ENCODE results near the gene PLEKHJ1.
A peak's percentile ranks its signal among the peaks of the same experiment; 100 is the strongest.

The PLEKHJ1 gene

DNA sequence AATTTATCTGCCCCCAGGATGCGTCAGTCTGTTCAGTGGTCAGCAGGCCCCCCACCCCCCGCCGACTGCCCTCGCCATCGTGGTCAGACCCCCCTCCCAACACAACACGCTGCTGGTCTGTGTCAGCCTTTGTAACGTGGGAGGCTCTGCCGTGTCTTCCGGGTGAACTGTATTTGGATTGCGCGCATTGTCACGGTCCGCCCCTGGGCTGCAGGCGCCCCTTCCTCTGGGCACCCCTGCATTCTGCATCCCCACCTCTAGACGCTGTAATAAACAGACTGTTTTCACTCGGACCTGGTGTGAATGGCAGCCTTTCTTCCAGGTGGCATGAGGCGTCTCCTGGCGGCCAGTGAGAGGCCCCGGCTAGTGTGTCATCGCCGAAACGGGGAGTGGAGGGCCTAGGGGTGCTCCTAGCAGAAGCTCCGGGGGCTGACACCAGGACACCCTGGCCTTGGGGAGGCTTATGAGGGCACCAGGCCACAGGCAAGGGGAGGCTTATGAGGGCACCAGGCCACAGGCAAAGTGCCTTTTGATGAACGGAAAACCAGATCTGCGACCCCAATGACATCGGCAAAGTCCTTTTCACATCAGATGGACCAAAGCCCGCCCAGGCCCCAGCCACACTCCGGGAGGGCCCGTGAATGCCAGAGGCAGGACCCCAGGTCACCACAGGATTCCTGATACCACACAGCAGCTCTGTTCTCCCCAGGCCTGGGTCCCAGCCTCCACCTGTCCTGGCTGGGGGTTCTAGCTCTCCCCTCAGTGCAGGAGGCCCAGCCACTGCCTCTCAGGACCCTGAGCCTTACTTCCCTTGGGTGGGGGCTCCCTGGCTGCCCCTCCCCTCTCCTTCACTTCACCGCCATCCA is 3.6 kb downstream of the PLEKHJ1 start:
- no peak for DNase-seq (ENCODE audit: low read depth)
- H3K4me3 ChIP-seq (ENCODE audit: low read depth, low read length), result no peak overlapping the region
- no peak for TF ChIP-seq CTCF (IDR thresholded peaks at IDR 0.05; ENCODE audit: control insufficient read depth, extremely low read depth, insufficient read depth)

DNA sequence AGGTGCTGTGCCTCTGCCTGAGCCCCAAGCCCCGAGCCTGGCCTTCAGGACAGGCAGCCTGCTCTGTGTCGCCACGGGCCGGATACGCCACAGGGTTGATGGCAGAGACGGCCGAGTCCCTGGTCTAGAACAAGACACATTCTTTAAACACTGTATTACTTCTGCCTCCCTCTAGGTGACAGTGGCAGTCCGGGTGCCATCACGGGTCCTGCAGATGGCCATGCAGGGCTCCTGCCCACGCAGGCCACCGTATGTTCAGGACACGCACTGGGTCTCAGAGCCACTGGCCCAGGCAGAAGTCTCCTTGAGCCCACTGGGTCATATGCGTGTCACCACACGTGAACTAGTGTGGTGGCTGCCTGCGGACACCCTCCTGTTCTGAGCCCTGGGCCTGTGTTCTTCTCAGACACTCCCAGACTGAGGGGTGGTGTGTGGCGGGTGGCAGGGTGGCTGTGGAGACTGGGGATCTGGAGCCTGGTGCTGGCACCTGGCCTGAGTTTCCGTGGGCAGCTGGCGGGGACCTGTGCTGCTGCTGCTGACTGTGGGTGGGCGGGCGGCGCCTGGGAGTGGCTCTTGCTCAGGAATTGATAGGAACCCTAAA is 4.4 kb downstream of the PLEKHJ1 start:
- DNase-seq (ENCODE audit: low read depth), result no peak
- peak; percentile 22; the same call in 1 of the 2 replicates for TF ChIP-seq CTCF (IDR thresholded peaks at IDR 0.05; ENCODE audit: control insufficient read depth, extremely low read depth, insufficient read depth)
- H3K4me3 ChIP-seq (ENCODE audit: low read depth, low read length), result no peak overlapping the region

- TF ChIP-seq CTCF (IDR thresholded peaks at IDR 0.05; ENCODE audit: control insufficient read depth, extremely low read depth, insufficient read depth), result no peak
- H3K4me3 ChIP-seq (ENCODE audit: low read depth, low read length), result no peak overlapping the region
- DNase-seq (ENCODE audit: low read depth), result no peak
These were observed 5.2 kb downstream of the PLEKHJ1 start for GRCh38 chr19:2230807-2231533.

GRCh38 chr19:2230033-2230531 is 6.0 kb downstream of the PLEKHJ1 start:
- no peak for DNase-seq (ENCODE audit: low read depth)
- no peak for TF ChIP-seq CTCF (IDR thresholded peaks at IDR 0.05; ENCODE audit: control insufficient read depth, extremely low read depth, insufficient read depth)
- no peak overlapping the region for H3K4me3 ChIP-seq (ENCODE audit: low read depth, low read length)

DNA sequence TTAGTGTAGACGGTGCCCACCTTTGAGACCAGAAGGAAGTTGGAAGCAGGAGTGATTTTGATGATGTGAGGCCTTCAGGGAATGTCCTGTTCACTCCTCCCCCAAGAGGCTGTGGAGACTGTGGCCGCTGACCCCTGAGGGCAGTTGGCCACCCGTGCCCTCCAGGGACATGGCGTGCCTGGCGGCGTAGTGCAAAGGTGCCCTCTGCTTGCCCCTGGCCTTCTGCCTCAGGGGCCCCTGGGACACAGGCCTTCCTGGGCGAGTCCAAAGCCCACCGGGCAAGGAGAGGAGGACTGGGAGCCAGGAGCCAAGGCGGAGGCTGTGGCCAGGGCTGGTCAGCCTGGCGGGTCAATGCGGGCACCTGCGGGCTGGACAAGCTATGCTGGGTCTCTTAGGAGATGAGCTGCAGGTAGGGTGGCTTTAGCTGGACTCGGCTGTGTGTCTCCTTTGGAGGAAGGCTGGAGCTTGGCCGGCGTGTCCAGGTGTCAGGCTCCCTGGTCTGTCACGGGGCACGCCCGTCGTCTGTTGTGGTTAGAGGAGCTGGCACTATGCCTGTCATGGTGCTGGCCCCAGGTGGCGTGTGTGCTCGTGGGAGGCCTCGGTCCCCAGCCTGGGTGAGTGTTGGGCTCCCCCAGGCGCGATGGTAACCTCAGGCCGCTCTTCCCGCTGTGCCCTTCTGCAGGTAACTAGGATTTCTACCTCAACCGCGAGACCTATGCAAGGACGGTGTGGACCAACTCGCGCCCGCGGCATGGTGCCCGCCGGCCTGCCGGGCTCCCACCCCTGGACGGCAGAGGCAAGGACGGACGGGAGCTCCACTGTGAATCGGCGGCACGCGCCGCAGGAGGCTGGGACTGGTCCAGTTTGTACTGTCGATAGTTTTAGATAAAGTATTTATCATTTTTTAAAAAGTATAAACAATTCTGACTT is 6.8 kb downstream of the PLEKHJ1 start:
- TF ChIP-seq CTCF (IDR thresholded peaks at IDR 0.05; ENCODE audit: control insufficient read depth, extremely low read depth, insufficient read depth), result no peak
- H3K4me3 ChIP-seq (ENCODE audit: low read depth, low read length), result no peak overlapping the region
- no peak for DNase-seq (ENCODE audit: low read depth)

All from LNCaP clone FGC (cell line).